OCI-LY1 (cell line): ENCODE data around the gene ZNRF1.

Experiments
- H2AFZ ChIP-seq: fragments of 200-600 bp; sonication (generic), shearing (Covaris generic); 2 replicates; pipeline ENCODE4 v1.6.0; 2014; ENCODE audit warnings: antibody characterized with exemption, mild to moderate bottlenecking, low read length
- H3F3A ChIP-seq: fragments of 200-600 bp; sonication (generic), shearing (Covaris generic); 2 replicates; pipeline ENCODE4 v1.6.0; 2014; ENCODE audit warnings: mild to moderate bottlenecking, antibody characterized with exemption, low read length, moderate library complexity; ENCODE audit not compliant: insufficient read depth
- H3K27ac ChIP-seq: fragments of 200-600 bp; sonication (generic); 2 replicates; pipeline ENCODE4 v1.5.1; 2014; ENCODE audit warnings: low read length, mixed run types, mild to moderate bottlenecking, low read depth; ENCODE audit not compliant: poor library complexity, severe bottlenecking
- H3K27me3 ChIP-seq: fragments of 200-600 bp; sonication (generic); 2 replicates; pipeline ENCODE4 v1.6.0; 2014; ENCODE audit warnings: antibody characterized with exemption, mild to moderate bottlenecking, low read length, moderate library complexity; ENCODE audit not compliant: insufficient read depth
- H3K36me3 ChIP-seq: fragments of 200-600 bp; sonication (generic); 2 replicates; pipeline ENCODE4 v1.6.1; 2014; ENCODE audit warnings: mild to moderate bottlenecking, antibody characterized with exemption, low read length, moderate library complexity, mixed read lengths; ENCODE audit not compliant: insufficient read depth
- H3K4me1 ChIP-seq: fragments of 200-600 bp; sonication (generic); 2 replicates; pipeline ENCODE4 v1.5.1; 2014; ENCODE audit warnings: mild to moderate bottlenecking, low read length, moderate library complexity; ENCODE audit not compliant: insufficient read depth, severe bottlenecking
- H3K4me2 ChIP-seq: fragments of 200-600 bp; sonication (generic), shearing (Covaris generic); 2 replicates; pipeline ENCODE4 v1.6.1; 2014; ENCODE audit warnings: low read length
- H3K4me3 ChIP-seq: fragments of 200-600 bp; sonication (generic); 2 replicates; pipeline ENCODE4 v1.5.1; 2014; ENCODE audit warnings: low read length, low read depth, mild to moderate bottlenecking, mixed read lengths; ENCODE audit not compliant: poor library complexity, severe bottlenecking
- H3K79me2 ChIP-seq: fragments of 200-600 bp; shearing (Covaris generic); 2 replicates; pipeline ENCODE4 v1.6.1; 2016; ENCODE audit warnings: mixed run types, low read length, mixed read lengths; ENCODE audit not compliant: insufficient read depth
- H3K9ac ChIP-seq: fragments of 200-600 bp; sonication (generic), shearing (Covaris generic); 2 replicates; pipeline ENCODE4 v1.6.1; 2014; ENCODE audit warnings: mild to moderate bottlenecking, low read length, mixed read lengths
- H3K9me2 ChIP-seq: fragments of 200-600 bp; sonication (generic), shearing (Covaris generic); 2 replicates; pipeline ENCODE4 v1.6.1; 2014; ENCODE audit warnings: low read depth, mild to moderate bottlenecking, low read length, mixed read lengths
- H3K9me3 ChIP-seq: fragments of 200-600 bp; shearing (Covaris generic); 2 replicates; pipeline ENCODE4 v1.6.1; 2014; ENCODE audit warnings: low read length, mixed read lengths
- H4K20me1 ChIP-seq: fragments of 200-600 bp; sonication (generic), shearing (Covaris generic); 2 replicates; pipeline ENCODE4 v1.6.0; 2016; ENCODE audit warnings: mild to moderate bottlenecking, low read length; ENCODE audit not compliant: insufficient read depth
- EZH2 ChIP-seq: fragments of 200-600 bp; sonication (generic), shearing (Covaris generic); IDR thresholded peaks from 2 replicates; pipeline ENCODE4 v1.8.0; 2017; ENCODE audit warnings: borderline replicate concordance, mixed run types, mild to moderate bottlenecking, antibody characterized with exemption, low read length, moderate library complexity, mixed read lengths
- TF ChIP-seq, protein P1 (sequence below): fragments of 200-600 bp; sonication (generic), shearing (Covaris generic); IDR thresholded peaks from 2 replicates; pipeline ENCODE4 v1.5.1; 2017; ENCODE audit warnings: mild to moderate bottlenecking, antibody characterized with exemption, low read length, moderate library complexity, mixed read lengths

Gene ZNRF1

DNA sequence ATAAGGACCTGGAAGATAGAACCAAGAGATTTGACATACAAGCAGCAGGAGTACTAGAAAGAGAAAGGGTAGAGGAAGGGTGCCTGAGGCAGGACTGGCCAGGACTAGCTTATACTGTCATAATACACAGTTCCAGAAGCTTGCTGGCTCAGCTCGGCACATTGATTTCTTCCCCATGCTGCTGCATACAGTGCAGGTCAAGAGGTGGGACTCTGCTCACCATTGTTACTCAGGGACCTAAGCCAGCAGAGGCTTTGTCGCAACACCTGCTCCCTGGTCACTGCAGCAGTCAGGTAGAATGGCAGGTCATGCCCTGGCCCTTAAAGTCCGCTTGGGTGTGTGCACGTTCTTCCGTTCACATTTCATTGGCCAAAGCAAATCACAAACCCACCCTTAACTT, 85.0 kb downstream of the ZNRF1 start:
- no peak overlapping the region for H3K4me2 ChIP-seq
- H3K27ac ChIP-seq: no peak overlapping the region
- no peak overlapping the region for H3K9ac ChIP-seq
- TF ChIP-seq, protein P1, sequence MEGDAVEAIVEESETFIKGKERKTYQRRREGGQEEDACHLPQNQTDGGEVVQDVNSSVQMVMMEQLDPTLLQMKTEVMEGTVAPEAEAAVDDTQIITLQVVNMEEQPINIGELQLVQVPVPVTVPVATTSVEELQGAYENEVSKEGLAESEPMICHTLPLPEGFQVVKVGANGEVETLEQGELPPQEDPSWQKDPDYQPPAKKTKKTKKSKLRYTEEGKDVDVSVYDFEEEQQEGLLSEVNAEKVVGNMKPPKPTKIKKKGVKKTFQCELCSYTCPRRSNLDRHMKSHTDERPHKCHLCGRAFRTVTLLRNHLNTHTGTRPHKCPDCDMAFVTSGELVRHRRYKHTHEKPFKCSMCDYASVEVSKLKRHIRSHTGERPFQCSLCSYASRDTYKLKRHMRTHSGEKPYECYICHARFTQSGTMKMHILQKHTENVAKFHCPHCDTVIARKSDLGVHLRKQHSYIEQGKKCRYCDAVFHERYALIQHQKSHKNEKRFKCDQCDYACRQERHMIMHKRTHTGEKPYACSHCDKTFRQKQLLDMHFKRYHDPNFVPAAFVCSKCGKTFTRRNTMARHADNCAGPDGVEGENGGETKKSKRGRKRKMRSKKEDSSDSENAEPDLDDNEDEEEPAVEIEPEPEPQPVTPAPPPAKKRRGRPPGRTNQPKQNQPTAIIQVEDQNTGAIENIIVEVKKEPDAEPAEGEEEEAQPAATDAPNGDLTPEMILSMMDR: no peak
- no peak for TF ChIP-seq EZH2
- H3K4me1 ChIP-seq: no peaks in the 10 kb centered on the region
- H2AFZ ChIP-seq: no peak overlapping the region
- H3K4me3 ChIP-seq: no peak overlapping the region
- no peaks in the 10 kb centered on the region for H3K9me2 ChIP-seq
- H3K79me2 ChIP-seq: no peaks in the 10 kb centered on the region
- no peaks in the 10 kb centered on the region for H3K36me3 ChIP-seq
- H3F3A ChIP-seq: no peaks in the 10 kb centered on the region
- peaks cover 3% of the 10 kb centered on the region; the same call in 1 of the 2 replicates for H3K27me3 ChIP-seq
- H3K9me3 ChIP-seq: no peaks in the 10 kb centered on the region
- H4K20me1 ChIP-seq: no peaks in the 10 kb centered on the region

DNA sequence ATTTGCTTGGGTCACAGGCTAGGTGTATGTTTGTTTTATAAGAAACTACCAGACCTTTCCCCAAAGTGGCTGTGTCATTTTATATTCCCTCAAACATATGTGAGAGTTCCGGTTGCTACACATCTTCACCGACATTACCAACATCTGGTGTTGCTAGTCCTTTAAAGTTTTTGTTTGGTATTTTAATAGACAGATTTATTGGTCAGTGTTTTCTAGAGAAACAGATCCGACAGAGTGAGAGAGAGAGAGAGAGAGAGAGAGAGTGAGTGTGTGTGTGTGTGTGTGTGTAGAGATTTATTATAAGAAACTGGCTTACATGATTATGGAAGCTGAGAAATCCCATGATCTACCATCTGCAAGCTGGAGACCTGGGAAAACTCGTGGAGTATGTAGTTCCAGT, 86.7 kb downstream of the ZNRF1 start:
- H2AFZ ChIP-seq: no peak overlapping the region
- H3K9ac ChIP-seq: no peak overlapping the region

DNA sequence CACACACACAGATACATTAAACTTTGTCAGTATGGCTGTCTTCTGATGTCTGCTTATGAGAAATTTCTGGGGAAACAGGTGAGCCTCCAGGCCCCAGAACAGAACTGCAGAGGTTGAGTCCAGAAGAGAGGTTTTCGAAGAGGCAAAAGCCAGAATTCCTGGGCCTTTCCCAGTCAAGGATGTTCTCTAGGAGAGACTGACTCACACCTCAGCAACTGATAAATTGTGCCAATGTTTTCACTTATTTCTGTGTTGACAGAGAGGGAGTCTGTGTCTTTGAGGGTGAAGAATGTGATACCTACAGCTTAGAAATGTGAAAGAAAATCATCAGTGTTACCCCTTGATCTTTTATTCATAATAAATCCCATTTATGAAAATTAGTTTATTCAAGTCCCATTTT, 87.5 kb downstream of the ZNRF1 start:
- H3K27ac ChIP-seq: no peak overlapping the region
- no peaks in the 10 kb centered on the region for H3F3A ChIP-seq
- no peaks in the 10 kb centered on the region for H3K4me1 ChIP-seq
- TF ChIP-seq EZH2: no peak
- TF ChIP-seq, protein P1: no peak
- H3K9ac ChIP-seq: no peak overlapping the region
- H4K20me1 ChIP-seq: no peaks in the 10 kb centered on the region
- H3K27me3 ChIP-seq: peaks cover 4% of the 10 kb centered on the region; the same call in 1 of the 2 replicates
- no peaks in the 10 kb centered on the region for H3K9me3 ChIP-seq
- no peak overlapping the region for H3K4me2 ChIP-seq
- no peaks in the 10 kb centered on the region for H3K79me2 ChIP-seq
- no peaks in the 10 kb centered on the region for H3K9me2 ChIP-seq
- H2AFZ ChIP-seq: no peak overlapping the region
- no peak overlapping the region for H3K4me3 ChIP-seq
- H3K36me3 ChIP-seq: no peaks in the 10 kb centered on the region

More for the DNA sequence above, 86.7 kb downstream of the ZNRF1 start:
- H3K27me3 ChIP-seq: peaks cover 4% of the 10 kb centered on the region; the same call in 1 of the 2 replicates
- H4K20me1 ChIP-seq: no peaks in the 10 kb centered on the region
- H3K36me3 ChIP-seq: no peaks in the 10 kb centered on the region
- no peak overlapping the region for H3K4me3 ChIP-seq
- H3K4me2 ChIP-seq: no peak overlapping the region
- H3K4me1 ChIP-seq: no peaks in the 10 kb centered on the region
- no peaks in the 10 kb centered on the region for H3K9me2 ChIP-seq
- no peaks in the 10 kb centered on the region for H3F3A ChIP-seq
- no peaks in the 10 kb centered on the region for H3K9me3 ChIP-seq
- TF ChIP-seq, protein P1: no peak
- no peak for TF ChIP-seq EZH2
- H3K27ac ChIP-seq: no peak overlapping the region
- no peaks in the 10 kb centered on the region for H3K79me2 ChIP-seq
